ENCODE results near the gene SACM1L.

SACM1L gene

GRCh38 chr3:45656575-45657363, 32.4 kb upstream of the SACM1L start:
- TF ChIP-seq, protein P1, sequence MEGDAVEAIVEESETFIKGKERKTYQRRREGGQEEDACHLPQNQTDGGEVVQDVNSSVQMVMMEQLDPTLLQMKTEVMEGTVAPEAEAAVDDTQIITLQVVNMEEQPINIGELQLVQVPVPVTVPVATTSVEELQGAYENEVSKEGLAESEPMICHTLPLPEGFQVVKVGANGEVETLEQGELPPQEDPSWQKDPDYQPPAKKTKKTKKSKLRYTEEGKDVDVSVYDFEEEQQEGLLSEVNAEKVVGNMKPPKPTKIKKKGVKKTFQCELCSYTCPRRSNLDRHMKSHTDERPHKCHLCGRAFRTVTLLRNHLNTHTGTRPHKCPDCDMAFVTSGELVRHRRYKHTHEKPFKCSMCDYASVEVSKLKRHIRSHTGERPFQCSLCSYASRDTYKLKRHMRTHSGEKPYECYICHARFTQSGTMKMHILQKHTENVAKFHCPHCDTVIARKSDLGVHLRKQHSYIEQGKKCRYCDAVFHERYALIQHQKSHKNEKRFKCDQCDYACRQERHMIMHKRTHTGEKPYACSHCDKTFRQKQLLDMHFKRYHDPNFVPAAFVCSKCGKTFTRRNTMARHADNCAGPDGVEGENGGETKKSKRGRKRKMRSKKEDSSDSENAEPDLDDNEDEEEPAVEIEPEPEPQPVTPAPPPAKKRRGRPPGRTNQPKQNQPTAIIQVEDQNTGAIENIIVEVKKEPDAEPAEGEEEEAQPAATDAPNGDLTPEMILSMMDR (conservative IDR thresholded peaks at IDR 0.05; ENCODE audit: low read length) = peak; percentile 95
- H3K4me3 ChIP-seq (ENCODE audit: low read length) = no peak overlapping the region
- DNase-seq (ENCODE audit: low read depth) = peak; percentile 94

DNA sequence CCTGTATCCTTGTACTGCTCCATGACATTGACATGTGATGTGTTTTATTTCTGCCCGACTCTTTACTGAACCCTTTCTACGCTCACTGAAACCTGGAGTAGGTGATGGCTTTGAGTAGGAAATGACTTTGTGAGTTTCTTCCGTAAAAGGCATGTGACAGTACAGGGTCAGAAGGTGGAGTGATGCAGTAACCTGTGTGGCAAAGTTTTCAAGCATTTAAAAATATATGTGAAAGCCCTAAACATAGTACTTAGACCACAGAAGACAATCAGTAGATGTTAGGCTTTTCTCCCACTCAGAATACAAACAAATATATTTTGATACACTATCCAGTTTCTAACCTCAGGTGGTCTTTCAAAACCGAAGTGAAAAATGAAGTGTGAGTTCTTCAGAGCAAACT, 31.3 kb upstream of the SACM1L start:
- TF ChIP-seq, protein P1 (conservative IDR thresholded peaks at IDR 0.05; ENCODE audit: low read length) = no peak
- DNase-seq (ENCODE audit: low read depth) = no peak
- H3K4me3 ChIP-seq (ENCODE audit: low read length) = no peak overlapping the region

GRCh38 chr3:45659661-45660566, 29.3 kb upstream of the SACM1L start:
- DNase-seq (ENCODE audit: low read depth) = peak; percentile 66
- TF ChIP-seq, protein P1 (conservative IDR thresholded peaks at IDR 0.05; ENCODE audit: low read length) = peak; percentile 97
- H3K4me3 ChIP-seq (ENCODE audit: low read length) = no peak overlapping the region

- no peak for DNase-seq (ENCODE audit: low read depth)
- no peak overlapping the region for H3K4me3 ChIP-seq (ENCODE audit: low read length)
- TF ChIP-seq, protein P1 (conservative IDR thresholded peaks at IDR 0.05; ENCODE audit: low read length) = no peak
Measured at GRCh38 chr3:45660567-45660901, 28.7 kb upstream of the SACM1L start.

DNA sequence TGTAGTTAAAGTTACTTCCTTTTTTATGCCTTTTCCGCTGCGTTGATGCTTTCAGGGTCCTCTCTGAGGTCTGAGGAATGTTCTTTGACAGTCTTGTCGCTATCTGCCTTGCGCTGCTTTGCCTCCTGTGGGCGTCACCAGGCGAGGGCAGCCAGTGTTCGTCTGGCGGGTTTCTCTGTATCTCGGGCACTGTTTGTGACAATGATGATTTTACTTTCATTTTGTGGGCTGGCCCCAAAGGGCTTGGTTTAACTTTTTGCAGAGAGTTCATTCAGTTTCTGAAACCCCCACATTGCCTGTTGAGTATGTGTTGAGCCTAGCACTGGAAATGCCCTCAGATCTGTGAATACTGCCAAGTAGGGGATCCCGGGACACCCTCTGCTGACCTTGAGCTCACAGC, 24.6 kb upstream of the SACM1L start:
- TF ChIP-seq, protein P1 (conservative IDR thresholded peaks at IDR 0.05; ENCODE audit: low read length) = no peak
- DNase-seq (ENCODE audit: low read depth) = no peak
- no peak overlapping the region for H3K4me3 ChIP-seq (ENCODE audit: low read length)

GRCh38 chr3:45665101-45665572, 24.1 kb upstream of the SACM1L start:
- DNase-seq (ENCODE audit: low read depth) = no peak
- H3K4me3 ChIP-seq (ENCODE audit: low read length) = no peak overlapping the region
- TF ChIP-seq, protein P1 (conservative IDR thresholded peaks at IDR 0.05; ENCODE audit: low read length) = peak; percentile 36; the same call in 1 of the 2 replicates
